ENCODE results near the gene PAK5. TPM values are rescaled to one million over a fixed set of nuclear protein-coding genes. Genes with fewer than 3 reads are reported as not detected.

PAK5 gene
- total RNA-seq (2014; rRNA removed; shearing (Covaris generic); ENCODE audit: low replicate concordance), result not detected in 2 replicates

DNA sequence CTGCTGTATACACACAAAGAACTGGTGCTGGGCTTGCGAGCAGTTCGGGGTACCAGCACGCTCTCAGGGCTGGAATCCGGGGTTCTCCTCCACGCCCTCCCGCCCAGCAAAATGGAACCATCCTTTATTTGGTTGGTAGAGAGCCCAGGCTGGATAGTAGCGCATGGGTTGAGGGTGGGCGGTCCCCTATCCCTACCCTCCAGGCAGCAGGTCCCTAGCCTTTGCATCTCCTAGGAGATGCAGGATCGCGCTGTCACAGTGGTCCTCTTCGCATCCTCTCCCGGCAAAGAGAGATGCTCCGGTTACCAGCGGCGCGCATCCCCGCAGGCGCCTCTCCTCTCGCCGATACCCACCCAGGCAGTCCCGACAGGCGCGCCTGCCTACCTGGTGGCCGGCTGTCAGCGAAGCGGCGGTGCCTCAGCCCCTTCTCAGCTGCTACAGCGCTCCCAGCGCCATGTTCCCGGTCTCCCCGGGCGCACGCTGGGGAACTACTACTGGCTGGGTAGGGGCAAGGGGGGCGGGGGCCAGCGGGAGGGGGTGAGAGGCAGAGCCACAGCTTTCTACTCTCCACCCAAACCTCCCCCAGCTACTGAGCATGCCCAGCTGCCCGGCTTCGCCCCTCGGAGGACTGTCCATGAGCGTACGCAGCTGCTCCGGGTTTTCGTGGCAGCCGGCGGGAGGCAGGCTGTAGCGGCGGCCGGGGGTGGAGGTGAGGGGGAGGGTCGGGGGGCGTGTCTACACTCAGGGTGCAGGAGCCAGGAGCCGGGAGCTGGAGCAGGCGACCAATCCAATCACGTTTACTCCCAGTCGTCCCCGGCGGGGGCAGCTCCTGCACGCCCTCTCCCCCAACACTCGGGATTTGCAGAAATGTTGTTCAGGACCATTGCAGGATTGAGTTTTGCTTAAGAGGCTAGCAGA is at the start of gene PAK5:
Gene PAK5 (minus strand): TSS at position 699 of the 918 bp plus-strand sequence. CDS start 194,748 bp downstream, outside the sequence.
- DNase-seq (ENCODE audit: low read depth), result peak; percentile 72
- in situ Hi-C loops (cut with HindIII; ENCODE audit: low pct_unique_long_range_greater_than_20kb, low sequenced_read_pairs), result no loop called here

DNA sequence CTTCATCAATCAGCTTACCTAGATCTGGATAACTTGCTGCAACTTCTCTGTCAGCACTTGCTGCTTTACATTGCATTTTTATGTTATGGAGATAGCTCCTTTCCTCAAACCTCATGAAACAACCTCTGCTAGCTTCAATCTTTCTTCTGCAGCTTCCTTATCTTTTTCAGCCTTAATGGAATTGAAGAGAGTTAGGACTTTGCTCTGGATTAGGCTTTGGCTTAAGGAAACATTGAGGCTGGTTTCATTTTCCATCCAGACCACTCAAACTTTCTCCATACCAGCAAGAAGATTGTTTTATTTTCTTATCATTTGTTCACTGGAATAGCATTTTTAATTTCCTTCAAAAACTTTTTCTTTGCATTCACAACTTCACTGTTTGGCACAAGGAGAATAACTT is 48.8 kb upstream of the PAK5 start:
- in situ Hi-C loops (cut with HindIII; ENCODE audit: low pct_unique_long_range_greater_than_20kb, low sequenced_read_pairs), result no loop called here
- no peak for DNase-seq (ENCODE audit: low read depth)

DNA sequence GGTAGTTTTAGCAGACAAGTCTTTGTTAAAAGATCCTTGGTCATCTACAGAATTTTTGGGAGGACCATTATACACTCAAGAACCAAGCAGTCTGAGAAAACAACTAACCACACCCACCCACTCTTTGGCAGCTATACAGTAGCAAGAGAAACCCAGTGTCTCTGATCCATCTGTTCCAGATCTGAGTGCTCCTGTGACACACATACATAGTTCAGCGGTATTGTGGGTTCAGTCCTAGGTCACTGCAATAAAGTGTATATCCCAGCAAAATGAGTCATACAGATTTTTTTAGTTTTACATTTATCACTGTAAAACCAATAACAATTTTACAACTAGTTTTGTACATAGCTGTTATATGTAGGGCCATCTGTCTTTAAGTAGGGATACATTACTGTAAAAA is 47.4 kb upstream of the PAK5 start:
- in situ Hi-C loops (cut with HindIII; ENCODE audit: low pct_unique_long_range_greater_than_20kb, low sequenced_read_pairs), result no loop called here
- no peak for DNase-seq (ENCODE audit: low read depth)

DNA sequence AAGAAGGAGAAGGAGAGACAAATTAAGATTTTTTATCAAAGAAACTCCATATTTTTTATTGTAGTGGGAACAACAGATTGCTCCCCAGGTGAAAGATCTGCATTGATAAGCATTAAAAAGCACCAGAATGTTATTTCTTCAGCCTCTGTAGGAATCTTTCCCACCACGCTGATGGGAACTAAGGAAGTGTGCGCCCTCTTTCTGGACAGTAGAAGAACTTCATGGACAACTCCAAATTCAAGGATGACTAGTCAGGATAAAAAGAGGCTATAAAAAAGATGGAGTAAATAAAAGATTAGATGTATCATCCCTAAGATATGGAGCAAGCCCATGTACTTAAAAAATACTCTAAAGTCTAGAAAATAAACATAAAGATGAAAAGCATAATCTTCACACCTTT is 45.8 kb upstream of the PAK5 start:
- DNase-seq (ENCODE audit: low read depth), result no peak
- in situ Hi-C loops (cut with HindIII; ENCODE audit: low pct_unique_long_range_greater_than_20kb, low sequenced_read_pairs), result no loop called here

DNA sequence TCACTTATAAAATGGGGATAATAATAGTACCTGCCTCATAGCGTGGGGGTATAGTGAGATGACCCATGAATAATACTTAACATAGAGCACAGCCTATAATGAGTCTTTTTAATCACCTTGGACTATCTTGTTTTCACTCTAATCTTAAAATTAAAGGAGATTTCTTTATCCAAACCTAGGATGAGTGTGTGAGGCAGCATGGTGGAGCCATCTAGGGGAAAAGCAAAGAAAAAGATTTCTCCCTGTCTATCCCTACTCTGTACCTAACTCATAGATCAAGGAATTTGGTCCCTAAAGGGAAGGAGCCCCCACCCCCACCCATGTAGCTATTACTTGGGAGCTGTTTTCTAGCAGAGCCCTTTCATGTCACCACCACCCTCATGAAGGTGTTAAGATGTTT is 45.2 kb upstream of the PAK5 start:
- no peak for DNase-seq (ENCODE audit: low read depth)
- in situ Hi-C loops (cut with HindIII; ENCODE audit: low pct_unique_long_range_greater_than_20kb, low sequenced_read_pairs), result no loop called here

DNA sequence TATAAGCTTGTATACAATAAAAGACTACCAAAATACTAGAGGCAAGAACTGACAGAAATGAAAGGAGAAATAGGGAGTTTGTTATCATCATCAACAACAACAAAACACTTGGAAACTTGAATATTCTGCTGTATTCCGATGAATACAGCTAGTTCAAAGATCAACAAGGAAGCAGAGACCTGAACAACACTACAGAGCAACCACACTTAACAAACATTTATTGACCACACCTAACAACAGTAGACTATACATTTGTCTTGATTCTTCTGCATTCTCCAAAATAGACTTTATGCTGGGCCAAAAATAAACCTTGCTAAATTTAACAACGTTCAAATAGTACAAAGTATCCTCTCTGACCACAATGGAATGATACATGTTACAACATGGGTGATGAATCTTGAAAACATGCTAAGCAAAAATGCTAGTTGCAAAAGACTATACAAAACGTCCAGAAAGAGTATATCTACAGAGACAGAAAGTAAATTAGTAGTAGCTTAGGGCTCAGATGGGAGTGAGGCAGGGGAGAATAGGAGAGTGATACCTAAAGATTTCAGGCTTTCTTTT is 39.1 kb upstream of the PAK5 start:
- in situ Hi-C loops (cut with HindIII; ENCODE audit: low pct_unique_long_range_greater_than_20kb, low sequenced_read_pairs), result no loop called here
- no peak for DNase-seq (ENCODE audit: low read depth)

DNA sequence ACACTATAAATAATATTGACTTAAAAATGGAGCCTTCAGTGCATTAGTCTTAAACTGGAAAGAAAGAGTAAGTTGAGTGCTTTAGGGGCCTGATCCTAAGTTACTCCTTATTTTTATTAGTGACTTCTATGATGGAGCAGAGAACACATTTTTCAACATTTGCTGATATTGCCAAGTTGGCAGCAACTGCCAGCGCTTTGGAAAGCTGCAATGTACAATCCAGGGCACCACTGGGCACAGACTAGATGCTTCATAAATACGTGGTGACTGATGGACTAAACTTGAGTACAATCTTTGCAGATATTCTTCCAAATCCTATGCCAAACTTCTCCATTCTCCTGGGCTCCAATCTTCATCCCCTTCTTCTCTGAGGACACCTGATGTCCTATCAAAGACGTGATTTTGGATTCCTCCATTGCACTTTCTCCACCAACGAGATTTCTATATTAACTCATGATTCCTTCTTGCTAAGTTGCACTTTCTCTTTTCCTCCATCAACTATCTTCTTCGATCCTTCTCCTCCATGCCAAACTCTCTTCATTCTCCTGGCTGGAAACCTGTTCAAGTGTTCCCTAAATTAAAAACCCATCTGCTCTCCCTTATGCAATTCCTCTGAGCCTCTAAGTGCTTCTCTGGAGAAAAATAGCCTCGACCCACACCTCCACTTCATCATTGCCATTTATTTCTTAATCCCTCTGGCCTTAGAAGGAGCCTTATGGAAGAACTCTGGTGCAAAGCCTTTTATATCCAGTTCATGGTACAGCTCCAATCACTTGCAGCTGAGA is 28.5 kb upstream of the PAK5 start:
- in situ Hi-C loops (cut with HindIII; ENCODE audit: low pct_unique_long_range_greater_than_20kb, low sequenced_read_pairs), result no loop called here
- no peak for DNase-seq (ENCODE audit: low read depth)

DNA sequence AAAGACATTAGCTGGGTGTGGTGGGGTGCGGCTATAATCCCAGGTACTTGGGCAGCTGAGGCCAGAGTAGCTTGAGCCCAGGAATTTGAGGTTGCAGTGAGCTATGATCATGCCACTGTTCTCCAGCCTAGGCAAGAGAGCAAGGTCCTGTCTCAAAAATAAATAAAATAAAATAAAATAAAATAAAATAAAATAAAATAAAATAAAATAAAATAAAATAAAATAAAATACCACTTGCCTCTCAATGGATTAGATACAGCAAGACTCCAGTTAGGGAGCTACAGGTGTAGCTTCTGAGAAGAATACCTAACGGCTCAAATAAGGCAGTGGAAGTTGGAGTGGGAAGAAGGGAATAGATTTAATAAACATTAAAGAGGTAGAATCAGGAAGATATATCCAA is 13.7 kb upstream of the PAK5 start:
- no peak for DNase-seq (ENCODE audit: low read depth)
- in situ Hi-C loops (cut with HindIII; ENCODE audit: low pct_unique_long_range_greater_than_20kb, low sequenced_read_pairs), result no loop called here

DNA sequence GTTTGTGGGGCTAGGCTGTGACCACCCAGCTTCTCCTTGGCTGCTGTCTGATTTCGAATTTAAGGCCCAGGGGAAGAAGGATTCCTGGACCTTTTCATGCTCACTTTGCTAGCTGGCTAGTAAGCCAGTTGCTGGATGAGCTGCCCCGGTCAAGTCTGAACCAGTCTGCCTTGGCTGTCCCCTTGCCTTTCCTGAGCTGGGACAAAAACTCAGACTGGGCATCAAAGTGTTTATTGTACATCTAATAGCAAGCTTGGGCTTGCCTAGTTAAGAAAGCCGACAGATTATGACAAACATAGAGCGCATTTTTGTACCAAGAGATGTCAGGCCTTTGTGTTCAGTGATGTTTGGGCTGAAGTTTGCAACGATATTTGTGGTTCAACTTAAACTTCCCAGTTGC is 750 bp upstream of the PAK5 start:
- in situ Hi-C loops (cut with HindIII; ENCODE audit: low pct_unique_long_range_greater_than_20kb, low sequenced_read_pairs), result no loop called here
- DNase-seq (ENCODE audit: low read depth), result no peak

DNA sequence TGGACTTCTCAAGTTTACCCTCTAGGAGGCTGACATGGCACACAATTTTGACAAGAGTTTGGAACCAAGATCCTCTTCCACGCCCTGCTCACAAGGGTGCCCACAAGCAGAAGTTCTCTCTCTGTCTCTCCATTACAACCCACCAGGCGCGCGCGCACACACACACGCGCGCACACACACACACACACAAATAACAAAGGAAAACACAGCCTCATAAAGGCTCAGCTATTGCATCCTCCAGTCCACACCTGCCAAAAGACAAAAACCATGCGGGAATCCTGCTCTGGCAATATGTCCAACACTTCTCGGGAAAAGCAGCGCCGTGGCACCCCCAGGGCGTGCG is 870 bp downstream of the PAK5 start:
- in situ Hi-C loops (cut with HindIII; ENCODE audit: low pct_unique_long_range_greater_than_20kb, low sequenced_read_pairs), result no loop called here
- no peak for DNase-seq (ENCODE audit: low read depth)

DNA sequence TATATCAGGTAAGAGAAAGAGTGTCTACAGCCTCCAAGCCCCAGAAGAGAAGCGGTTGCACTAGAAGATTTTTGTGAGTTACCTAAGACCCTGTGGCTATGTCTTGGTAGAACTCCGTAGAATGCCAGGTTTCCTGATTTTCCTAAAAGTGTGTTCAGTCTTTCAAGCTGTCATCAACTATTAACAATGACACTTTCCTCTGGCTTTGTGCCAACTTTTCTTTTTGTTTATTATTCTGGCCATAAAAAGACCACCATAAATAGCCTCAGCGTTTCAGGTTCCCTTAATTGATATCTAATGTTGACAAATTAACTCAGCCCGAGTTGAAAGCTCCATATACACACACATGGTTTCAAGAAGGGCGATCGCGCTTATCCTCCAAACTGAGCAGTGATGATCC is 1.2 kb downstream of the PAK5 start:
- in situ Hi-C loops (cut with HindIII; ENCODE audit: low pct_unique_long_range_greater_than_20kb, low sequenced_read_pairs), result no loop called here

DNA sequence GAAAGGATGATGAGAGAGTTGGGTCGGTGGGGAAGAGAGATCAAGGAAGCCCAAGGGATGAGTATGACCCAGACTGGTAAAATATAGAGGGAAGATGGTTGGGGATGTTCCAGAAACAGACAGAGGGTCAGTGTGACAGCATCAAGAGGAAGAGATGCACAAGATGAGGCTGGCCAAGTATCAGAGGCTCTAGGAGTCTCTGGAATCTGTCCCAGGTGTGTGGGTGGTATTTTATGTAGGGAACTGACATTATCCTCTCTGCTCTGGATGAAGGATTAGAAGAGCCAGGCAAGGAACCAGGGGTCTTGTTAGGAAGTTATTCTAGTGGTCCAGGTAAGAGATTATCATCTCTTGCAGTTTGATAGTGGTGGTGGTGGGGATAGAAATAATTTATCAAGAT is 3.6 kb downstream of the PAK5 start:
- in situ Hi-C loops (cut with HindIII; ENCODE audit: low pct_unique_long_range_greater_than_20kb, low sequenced_read_pairs), result no loop called here
- DNase-seq (ENCODE audit: low read depth), result no peak

More for the DNA sequence above, 1.2 kb downstream of the PAK5 start:
- no peak for DNase-seq (ENCODE audit: low read depth)

DNA sequence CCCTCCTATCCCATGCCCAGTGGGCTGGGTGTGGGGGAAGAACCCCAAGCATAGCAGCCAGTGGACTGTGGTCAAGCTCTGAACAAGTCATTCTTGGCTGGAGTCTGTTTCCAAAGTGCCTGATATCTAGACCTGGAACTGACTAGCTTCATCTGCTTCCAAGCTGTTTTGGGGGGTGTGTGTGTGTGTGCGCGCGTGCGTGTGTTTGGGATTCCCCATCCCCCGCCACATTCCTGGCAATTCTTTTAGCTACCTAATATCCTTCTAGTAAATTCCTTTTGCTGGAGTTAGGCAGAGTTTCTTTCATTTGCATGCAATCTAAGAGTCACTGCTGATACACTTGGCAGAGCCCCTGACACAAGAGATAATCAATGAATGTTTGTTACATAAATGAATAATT is 7.8 kb downstream of the PAK5 start:
- in situ Hi-C loops (cut with HindIII; ENCODE audit: low pct_unique_long_range_greater_than_20kb, low sequenced_read_pairs), result no loop called here
- DNase-seq (ENCODE audit: low read depth), result no peak

DNA sequence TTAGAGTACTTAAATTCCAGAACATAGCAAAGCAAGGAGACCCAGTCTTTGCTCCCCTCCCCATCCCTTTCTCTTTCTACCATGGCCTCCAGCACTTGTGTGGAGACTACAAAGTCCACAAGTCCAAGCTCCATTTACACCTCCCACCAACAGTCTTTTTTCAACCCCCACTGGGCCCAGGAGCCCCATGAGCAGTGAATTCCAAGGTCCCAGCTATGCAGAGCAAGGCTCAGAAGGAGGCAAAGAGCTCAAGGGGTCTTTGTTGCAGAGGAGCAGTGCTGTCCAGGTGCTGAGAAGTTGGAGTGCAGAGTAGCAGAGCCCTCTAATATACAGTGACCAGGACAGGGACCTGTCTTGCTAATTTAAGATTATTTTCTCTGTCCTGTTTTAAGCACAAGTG is 9.0 kb downstream of the PAK5 start:
- no peak for DNase-seq (ENCODE audit: low read depth)
- in situ Hi-C loops (cut with HindIII; ENCODE audit: low pct_unique_long_range_greater_than_20kb, low sequenced_read_pairs), result no loop called here

DNA sequence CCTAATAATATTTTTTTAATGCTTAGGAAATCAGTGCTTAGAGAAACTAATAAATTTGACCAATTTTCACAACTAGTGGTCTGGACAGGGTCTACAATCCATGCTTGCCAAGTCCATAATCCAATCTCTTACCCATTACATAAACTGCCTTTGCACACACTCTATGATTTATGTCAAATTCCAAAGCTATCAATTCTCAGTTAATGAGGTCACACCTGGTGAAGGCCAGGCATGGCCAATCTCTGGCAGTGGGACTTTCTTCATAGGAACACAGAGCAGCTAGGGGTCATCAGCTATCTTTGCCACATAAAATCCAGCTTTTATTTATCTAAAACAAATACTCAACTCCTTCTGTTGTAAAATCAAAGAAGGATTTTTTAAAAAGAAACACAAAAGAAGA is 21.2 kb downstream of the PAK5 start:
- DNase-seq (ENCODE audit: low read depth), result no peak
- in situ Hi-C loops (cut with HindIII; ENCODE audit: low pct_unique_long_range_greater_than_20kb, low sequenced_read_pairs), result no loop called here

DNA sequence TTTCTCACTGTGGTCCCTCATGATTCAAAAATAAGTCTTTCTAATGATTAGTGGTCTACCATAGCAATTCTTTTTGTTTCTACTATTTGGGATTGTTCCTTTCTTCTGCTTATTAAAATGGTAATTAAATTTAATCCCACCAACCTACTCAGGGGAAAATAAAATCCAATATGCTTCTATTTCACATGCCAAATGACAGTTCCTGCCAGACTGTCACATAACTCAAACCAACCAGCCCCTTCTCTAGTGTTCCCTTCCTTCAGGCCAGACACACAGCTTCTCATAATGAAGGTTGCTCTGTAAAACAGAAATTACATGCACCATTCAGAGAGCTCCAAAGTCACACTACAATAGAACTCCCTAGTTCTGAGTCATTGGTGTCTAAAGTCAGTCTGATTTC is 23.2 kb downstream of the PAK5 start:
- DNase-seq (ENCODE audit: low read depth), result no peak
- in situ Hi-C loops (cut with HindIII; ENCODE audit: low pct_unique_long_range_greater_than_20kb, low sequenced_read_pairs), result no loop called here

DNA sequence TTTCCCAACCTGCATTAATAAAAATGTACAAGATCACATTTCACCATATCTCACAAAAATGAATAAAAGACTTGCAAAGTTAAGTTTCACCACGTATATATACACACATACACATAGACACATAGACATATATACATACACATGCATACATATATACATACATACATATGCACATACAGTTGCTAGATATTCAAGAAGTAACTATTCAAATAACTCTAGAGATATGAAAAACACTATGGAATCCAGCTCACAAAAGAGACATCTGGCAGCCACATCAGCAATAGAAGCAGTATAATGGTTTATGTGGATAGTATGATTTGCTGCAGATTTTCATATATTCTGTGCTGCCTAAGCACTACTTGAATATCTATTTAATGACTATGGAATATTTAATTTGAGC is 28.1 kb downstream of the PAK5 start:
- in situ Hi-C loops (cut with HindIII; ENCODE audit: low pct_unique_long_range_greater_than_20kb, low sequenced_read_pairs), result no loop called here
- no peak for DNase-seq (ENCODE audit: low read depth)

DNA sequence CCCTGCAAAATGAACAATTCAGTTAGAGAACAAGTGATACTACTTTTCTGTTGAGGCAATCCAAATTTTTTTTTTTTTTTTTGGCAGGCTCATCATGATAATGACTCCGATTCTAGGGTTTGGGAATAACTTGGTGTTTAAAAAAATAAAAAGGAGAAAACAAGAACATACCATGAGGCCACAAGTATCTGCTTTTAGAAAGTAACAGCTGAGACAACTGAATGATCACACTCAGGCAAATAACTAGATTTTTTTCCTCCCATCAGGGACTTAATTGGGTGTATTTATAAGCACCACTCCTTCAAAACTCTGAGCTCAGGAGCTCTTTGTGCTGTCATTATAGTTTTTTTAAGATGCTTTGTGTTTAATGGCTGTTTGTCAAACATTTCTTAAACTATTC is 29.6 kb downstream of the PAK5 start:
- DNase-seq (ENCODE audit: low read depth), result no peak
- in situ Hi-C loops (cut with HindIII; ENCODE audit: low pct_unique_long_range_greater_than_20kb, low sequenced_read_pairs), result no loop called here

DNA sequence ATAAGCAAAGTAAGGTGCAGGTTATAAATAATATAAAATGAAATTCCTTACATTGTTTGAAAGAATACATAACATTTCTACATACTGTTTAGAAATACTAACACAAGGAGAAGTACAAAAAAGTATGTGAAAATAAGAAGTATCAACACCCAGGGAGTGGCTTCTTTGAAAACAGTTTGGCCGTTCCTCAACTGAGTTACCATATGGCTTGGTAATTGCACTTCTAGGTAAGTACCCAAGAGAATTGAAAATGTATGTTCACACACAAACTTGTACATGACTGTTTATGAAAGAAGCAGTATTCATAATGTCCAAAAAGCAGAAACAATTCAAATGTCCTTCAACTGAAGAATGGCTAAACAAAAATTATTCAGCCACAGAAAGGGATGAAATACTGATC is 30.7 kb downstream of the PAK5 start:
- no peak for DNase-seq (ENCODE audit: low read depth)
- in situ Hi-C loops (cut with HindIII; ENCODE audit: low pct_unique_long_range_greater_than_20kb, low sequenced_read_pairs), result no loop called here
